Heart right ventricle (tissue), 16 donors: Measurements from ENCODE around the gene RHOG. TPM values are rescaled to one million over a fixed set of nuclear protein-coding genes. Genes with fewer than 3 reads are reported as not detected.

ENCODE experiments used
- ATAC-seq, 8 donors: fragments of 200-7000 bp; cut with Tn5 transposase; one replicate each; pipeline ENCODE4 v1.9.1; 2020; ENCODE audit warnings: mild to moderate bottlenecking in 8 of 8, moderate library complexity in 8 of 8, moderate number of reproducible peaks in 1 of 8
- DNase-seq, 2 donors: peaks; one replicate each; pipeline ENCODE4 v3.0.0-alpha.2; 2020
- H3K27ac ChIP-seq, 10 donors: fragments of 200-600 bp; sonication (generic) in 2 of 10; one replicate each; pipeline versions ENCODE4 v1.5.0 to v1.8.0; 2020 to 2022; ENCODE audit warnings: mild to moderate bottlenecking in 3 of 10
- H3K27me3 ChIP-seq, 7 donors: fragments of 200-600 bp; one replicate each; pipeline ENCODE4 v1.8.0; 2021 to 2022; ENCODE audit warnings: mild to moderate bottlenecking in 2 of 7
- H3K36me3 ChIP-seq, 9 donors: fragments of 200-600 bp; sonication (generic) in 1 of 9; one replicate each; pipeline versions ENCODE4 v1.5.0 to v1.8.0; 2020 to 2022; ENCODE audit warnings: mild to moderate bottlenecking in 2 of 9
- H3K4me1 ChIP-seq, 9 donors: fragments of 200-600 bp; sonication (generic) in 1 of 9; one replicate each; pipeline versions ENCODE4 v1.5.0 to v1.8.0; 2020 to 2022; ENCODE audit warnings: mild to moderate bottlenecking in 4 of 9
- H3K4me3 ChIP-seq, 10 donors: fragments of 200-600 bp; sonication (generic) in 2 of 10; one replicate each; pipeline versions ENCODE4 v1.5.0 to v1.8.0; 2020 to 2022; ENCODE audit warnings: mild to moderate bottlenecking in 7 of 10, moderate library complexity in 2 of 10
- H3K9me3 ChIP-seq, 11 donors: fragments of 200-600 bp in 10 of 11; sonication (generic) in 2 of 11; one replicate each; pipeline versions ENCODE4 v1.5.0 to v1.8.0; 2013 to 2022; ENCODE audit warnings: mild to moderate bottlenecking in 2 of 11, control low read depth in 1 of 11, moderate library complexity in 1 of 11
- CTCF ChIP-seq, 9 donors: fragments of 200-600 bp; sonication (generic) in 2 of 9; IDR thresholded peaks; one replicate each; pipeline versions ENCODE4 v1.5.0 to v1.8.0; 2021 to 2022; ENCODE audit warnings: antibody characterized with exemption in 9 of 9, mild to moderate bottlenecking in 5 of 9, moderate library complexity in 1 of 9
- WGBS, 2 donors: extraction: QIAGEN DNeasy Blood & Tissue Kit; methylation state at CpG; one replicate each; pipeline ENCODE4 v1.1.7; 2013; ENCODE audit warnings: inconsistent platforms in 1 of 2; 5-methylcytosine and 5-hydroxymethylcytosine counted together
- intact Hi-C, 10 donors: fragments of 100-400 bp; cut with DNase I; formaldehyde crosslinking; loops; one replicate each; pipeline versions ENCODE4 v1.11.1 to v1.14.2; 2022
- polyA plus RNA-seq, 2 donors: library from polyadenylated mRNA; stranded (reverse); fragments of 200-250 nt; gene quantifications; one replicate each; pipeline ENCODE4 v1.2.3, GENCODE V29; 2013
- total RNA-seq, 10 donors: library from RNA; stranded (reverse); fragmentation: NEBNext Ultra II Directional in 3 of 10; extraction: Animal tissue kit (Norgen Biotek cat#: 25700) in 3 of 10; gene quantifications; one replicate each; pipeline versions ENCODE4 v1.2.1 to v1.2.4, GENCODE V29; 2021 to 2023
- donor health status: Arrhythmogenic right ventricular cardiomyopathy.
- donor health status: ischemic (EF 13 %, LVEDD 7.1; RV severe dilation, severe dysfunction).
- donor health status: healthy with polysubstance abuse.
- donor health status: DM: no; HTN: yes; CAD: no.
- donor health status: DM: no; HTN: no; CAD: no.
- donor health status: ischemic (EF 25% LVEDD 6.9; RV normal size, moderate dysfunction).
- donor health status: ischemic (EF 25% LVEDD 5.7; RV mildly dilated, moderate dysfunction).
- donor health status: healthy.
- donor health status: DM: yes; HTN: yes; CAD: no.
- donor health status: Ischemic cardiomyopathy.
- donor health status: ischemic (EF 35%, LVEDD 5.7; RV mildly dilated, moderate dysfunction).
- donor health status: nonischemic (EF 11% LVEDD 7.7; RV severe dilation, severe dysfunction).
- donor health status: DM: yes; HTN: yes; CAD: no.
- donor health status: PGD.
- donor health status: ischemic (EF 29% LVEDD 5.4; RV normal size, mild dysfunction).
- donor health status: nonischemic (EF 23%, LVEDD 6.1; RV moderate dilation, normal function).

The RHOG gene
- total and polyA plus RNA-seq, 12 donors = 15.3 to 55.7 (median 20.5) TPM

- DNase-seq = no peak
Measured at GRCh38 chr11:3825473-3826154, 15.1 kb downstream of the RHOG start.

GRCh38 chr11:3824714-3825472 lies 15.9 kb downstream of the RHOG start:
- peak in 7 of 8 donors; percentile 15 to 66 (median 54) for ATAC-seq
- no peak overlapping the region for H3K4me3 ChIP-seq
- 75 to 79% methylated on average over 18 of the region's 18 CpGs for WGBS, 2 donors

More at GRCh38 chr11:3825473-3826154, 15.1 kb downstream of the RHOG start:
- 89 to 91% methylated on average over 8 of the region's 8 CpGs for WGBS, 2 donors
- peaks cover 0 to 46% (median 1%) of the 10 kb centered on the region in 9 donors for H3K4me1 ChIP-seq
- no peaks in the 10 kb centered on the region for H3K27me3 ChIP-seq
- H3K4me3 ChIP-seq = no peak overlapping the region
- H3K9me3 ChIP-seq = no peaks in the 10 kb centered on the region
- intact Hi-C loops = no loop called here
- no peak for ATAC-seq
- no peak for TF ChIP-seq CTCF (IDR thresholded peaks at IDR 0.05)
- peak overlapping the region in 1 of 10 donors; percentile 36 for H3K27ac ChIP-seq
- peaks cover 0 to 56% (median 16%) of the 10 kb centered on the region in 9 donors for H3K36me3 ChIP-seq

GRCh38 chr11:3823762-3824506 lies 16.8 kb downstream of the RHOG start:
- intact Hi-C loops = no loop called here
- Histone ChIP-seq H3K4me1 (peaks cover 0 to 29% (median 0%) of the 10 kb centered on the region in 9 donors), H3K4me3 (no peak overlapping the region), H3K27ac (peak overlapping the region in 1 of 10 donors; percentile 36), H3K9me3 (no peaks in the 10 kb centered on the region), H3K27me3 (no peaks in the 10 kb centered on the region), H3K36me3 (peaks cover 0 to 40% (median 11%) of the 10 kb centered on the region in 9 donors)
- 96 to 97% methylated on average over 30 of the region's 30 CpGs for WGBS, 2 donors
- ATAC-seq (no peak), DNase-seq (no peak)
- TF ChIP-seq CTCF (IDR thresholded peaks at IDR 0.05) = no peak

More at GRCh38 chr11:3824714-3825472, 15.9 kb downstream of the RHOG start:
- H3K27ac ChIP-seq = peak overlapping the region in 1 of 10 donors; percentile 36
- peaks cover 0 to 49% (median 16%) of the 10 kb centered on the region in 9 donors for H3K36me3 ChIP-seq
- H3K4me1 ChIP-seq = peaks cover 0 to 39% (median 0%) of the 10 kb centered on the region in 9 donors
- peak; percentile 58 to 66 for DNase-seq
- intact Hi-C loops = no loop called here
- H3K27me3 ChIP-seq = no peaks in the 10 kb centered on the region
- peak; percentile 39 to 86 (median 55) for TF ChIP-seq CTCF (IDR thresholded peaks at IDR 0.05)
- no peaks in the 10 kb centered on the region for H3K9me3 ChIP-seq

- H3K4me1 ChIP-seq = peaks cover 0 to 28% (median 0%) of the 10 kb centered on the region in 9 donors
- H3K27me3 ChIP-seq = no peaks in the 10 kb centered on the region
- intact Hi-C loops = no loop called here
- no peak for DNase-seq
- TF ChIP-seq CTCF (IDR thresholded peaks at IDR 0.05) = no peak
- 86 to 95% methylated on average over 3 of the region's 3 CpGs for WGBS, 2 donors
- peak in 1 of 8 donors; percentile 46 for ATAC-seq
- H3K36me3 ChIP-seq = peaks cover 0 to 35% (median 11%) of the 10 kb centered on the region in 9 donors
- no peaks in the 10 kb centered on the region for H3K9me3 ChIP-seq
- no peak overlapping the region for H3K4me3 ChIP-seq
- no peak overlapping the region for H3K27ac ChIP-seq
Measured at GRCh38 chr11:3823303-3823702, 17.5 kb downstream of the RHOG start.
